Keratinocyte (primary cell): ENCODE measurements around the gene LETMD1. TPM values are rescaled to one million over a fixed set of nuclear protein-coding genes. Genes with fewer than 3 reads are reported as not detected.

Experiments used
- DNase-seq: peaks from one replicate; pipeline ENCODE4 v3.0.0-alpha.2; 2011; ENCODE audit warnings: low read depth, missing footprints, low spot score
- FAIRE-seq: peaks from 2 replicates; lab custom pipeline; 2011; peaks lifted over from hg19 to GRCh38; lab: Jason Lieb, UNC
- H2AFZ ChIP-seq: 2 replicates; pipeline ENCODE4 v1.6.0; 2012; ENCODE audit warnings: low read length, control low read depth, inconsistent platforms; ENCODE audit not compliant: control insufficient read depth
- H3K27ac ChIP-seq: 2 replicates; pipeline ENCODE4 v1.5.1; 2011; ENCODE audit warnings: low read length; ENCODE audit not compliant: control insufficient read depth, insufficient read depth
- H3K27me3 ChIP-seq: 3 replicates; pipeline ENCODE4 v1.6.0; 2011; ENCODE audit warnings: low read length; ENCODE audit not compliant: control insufficient read depth, insufficient read depth; ENCODE audit errors: extremely low read depth
- H3K36me3 ChIP-seq, 2 experiments: 2 replicates in 1 of 2; 3 replicates in 1 of 2; pipeline ENCODE4 v1.5.1; 2011; ENCODE audit warnings: low read length in 2 of 2, mild to moderate bottlenecking in 1 of 2; ENCODE audit not compliant: control insufficient read depth in 2 of 2, insufficient read depth in 2 of 2; ENCODE audit errors: extremely low read depth in 1 of 2
- H3K4me1 ChIP-seq: 3 replicates; pipeline ENCODE4 v1.5.1; 2011; ENCODE audit warnings: low read length; ENCODE audit not compliant: control insufficient read depth, insufficient read depth; ENCODE audit errors: extremely low read depth
- H3K4me2 ChIP-seq: 3 replicates; pipeline ENCODE4 v1.6.0; 2011; ENCODE audit warnings: low read depth, low read length; ENCODE audit not compliant: control insufficient read depth, insufficient read depth; ENCODE audit errors: extremely low read depth
- H3K4me3 ChIP-seq, 3 experiments: fragments of 200-600 bp in 1 of 3; sonication (generic) in 1 of 3; 2 replicates in 2 of 3; 3 replicates in 1 of 3; pipeline ENCODE4 v1.5.1; 2011 to 2016; ENCODE audit warnings: low read length in 3 of 3, mild to moderate bottlenecking in 3 of 3, control low read depth in 2 of 3, inconsistent platforms in 1 of 3, low read depth in 1 of 3, mixed read lengths in 1 of 3, mixed run types in 1 of 3, moderate library complexity in 1 of 3; ENCODE audit not compliant: control insufficient read depth in 2 of 3, insufficient read depth in 2 of 3; ENCODE audit errors: extremely low read depth in 1 of 3
- H3K79me2 ChIP-seq: 2 replicates; pipeline ENCODE4 v1.6.0; 2012; ENCODE audit warnings: low read length; ENCODE audit not compliant: control insufficient read depth, insufficient read depth
- H3K9ac ChIP-seq: 3 replicates; pipeline ENCODE4 v1.6.0; 2011; ENCODE audit warnings: low read length; ENCODE audit not compliant: control insufficient read depth, insufficient read depth; ENCODE audit errors: extremely low read depth
- H3K9me1 ChIP-seq: 3 replicates; pipeline ENCODE4 v1.6.0; 2011; ENCODE audit warnings: low read length; ENCODE audit not compliant: control insufficient read depth, insufficient read depth; ENCODE audit errors: extremely low read depth
- H3K9me3 ChIP-seq: 2 replicates; pipeline ENCODE4 v1.5.1; 2012; ENCODE audit warnings: low read depth, low read length; ENCODE audit not compliant: control insufficient read depth
- H4K20me1 ChIP-seq: 3 replicates; pipeline ENCODE4 v1.6.0; 2011; ENCODE audit warnings: low read length; ENCODE audit not compliant: control insufficient read depth, insufficient read depth; ENCODE audit errors: extremely low read depth
- EZH2 ChIP-seq: IDR thresholded peaks from one replicate; pipeline ENCODE4 v1.6.1; 2012; ENCODE audit warnings: inconsistent platforms, mild to moderate bottlenecking, low read length, moderate library complexity
- dilution Hi-C: fragments of 300-500 bp; cut with MboI; formaldehyde crosslinking; loops from one replicate; pipeline ENCODE4 v1.7.0; 2020; ENCODE audit warnings: low sequenced_read_pairs; ENCODE audit not compliant: extremely low pct_ligation_motif_present
- polyA plus RNA-seq, 5 experiments: library from polyadenylated mRNA; depleted of rRNA in 3 of 5; stranded (reverse) in 3 of 5; stranded (forward) in 1 of 5; unstranded in 1 of 5; fragments of >200 nt; gene quantifications; 1 replicate in 1 of 5; 2 replicates in 3 of 5; 3 replicates in 1 of 5; pipeline versions ENCODE4 v1.2.1 to v1.2.3, GENCODE V29; 2011 to 2012; ENCODE audit warnings: missing spikeins in 2 of 5, low read depth in 1 of 5, low replicate concordance in 1 of 5
- TF ChIP-seq, protein P1 (sequence below), 3 experiments: IDR thresholded peaks in 1 of 3; conservative IDR thresholded peaks in 1 of 3; optimal IDR thresholded peaks in 1 of 3; 2 replicates in 2 of 3; 3 replicates in 1 of 3; pipeline versions ENCODE3 to v1.5.1; 2011; ENCODE audit warnings: low read length in 3 of 3, mild to moderate bottlenecking in 3 of 3, moderate library complexity in 2 of 3, control low read depth in 1 of 3, inconsistent platforms in 1 of 3; ENCODE audit not compliant: insufficient read depth in 2 of 3; ENCODE audit errors: extremely low read depth in 1 of 3

Gene LETMD1
- polyA plus RNA-seq, 1 donor (not counting 4 experiments of a cell fraction or from before 2014, with no cell fraction given): 51.1 TPM

DNA sequence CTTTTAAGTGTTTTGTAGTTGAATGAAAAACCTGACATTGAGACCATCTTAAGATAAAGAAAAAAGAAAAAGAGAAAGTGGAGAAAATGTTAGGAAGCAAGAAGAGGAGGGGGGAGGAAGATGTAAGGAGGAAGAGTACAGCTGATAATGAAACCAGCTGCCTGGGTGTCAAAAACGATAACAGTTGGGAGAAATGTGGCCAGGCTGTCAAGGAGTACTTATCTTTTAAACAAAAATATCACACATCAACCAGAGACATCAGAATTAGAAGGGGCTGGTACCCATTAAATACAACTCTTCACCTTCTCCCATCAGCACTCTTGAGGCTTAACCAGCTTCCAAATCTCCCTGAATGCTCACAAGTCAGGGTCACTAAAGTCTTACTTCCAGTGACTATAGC is 26.4 kb upstream of the LETMD1 start:
- no peak for FAIRE-seq

DNA sequence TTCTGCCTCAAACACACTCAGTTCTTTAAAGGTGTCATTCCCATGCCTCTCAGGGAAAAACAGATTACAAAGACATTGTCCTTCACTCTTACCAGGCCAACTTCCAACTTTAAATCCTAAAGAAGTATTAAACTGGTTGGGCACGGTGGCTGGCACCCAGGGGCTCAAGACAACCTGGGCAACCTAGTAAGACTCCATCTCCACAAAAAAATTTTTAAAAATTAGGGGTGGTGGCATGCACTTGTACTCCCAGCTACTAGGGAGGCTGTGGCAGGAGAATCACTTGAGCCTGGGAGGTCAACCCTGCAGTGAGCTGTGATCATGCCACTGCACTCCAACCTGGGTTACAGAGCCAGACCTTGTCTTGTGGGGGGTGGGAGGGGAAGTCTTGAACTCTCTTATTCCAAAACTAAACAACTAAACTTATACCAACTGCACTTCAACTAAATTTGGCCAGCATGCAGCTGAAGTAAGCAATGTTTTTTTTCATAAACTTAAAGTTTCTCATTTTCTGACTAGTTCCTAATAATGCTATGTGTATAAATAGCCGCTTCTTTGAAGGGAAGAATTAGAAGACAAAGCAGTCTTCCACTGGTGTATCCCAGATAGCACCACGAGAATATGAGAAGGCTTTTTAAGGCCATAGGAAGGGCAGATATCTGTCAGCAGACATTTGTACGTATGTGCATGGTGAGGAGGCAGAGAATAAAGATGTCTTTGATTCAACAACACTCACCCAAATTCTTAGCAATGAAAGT is 24.3 kb upstream of the LETMD1 start:
- Histone ChIP-seq H3K9ac (peak overlapping the region; percentile 90), H3K36me3 (no peaks in the 10 kb centered on the region), H2AFZ (peak overlapping the region; percentile 20), H3K79me2 (peaks cover 55% of the 10 kb centered on the region), H4K20me1 (no peaks in the 10 kb centered on the region), H3K9me1 (no peaks in the 10 kb centered on the region), H3K4me3 (peak overlapping the region; percentile 61 to 81 (median 65)), H3K9me3 (no peaks in the 10 kb centered on the region), H3K4me1 (peaks cover 22% of the 10 kb centered on the region), H3K4me2 (peak overlapping the region; percentile 93), H3K27ac (peak overlapping the region; percentile 75), H3K27me3 (no peaks in the 10 kb centered on the region)
- dilution Hi-C loops: no loop called here
- DNase-seq: no peak
- FAIRE-seq: no peak
- no peak for TF ChIP-seq EZH2
- TF ChIP-seq, protein P1, sequence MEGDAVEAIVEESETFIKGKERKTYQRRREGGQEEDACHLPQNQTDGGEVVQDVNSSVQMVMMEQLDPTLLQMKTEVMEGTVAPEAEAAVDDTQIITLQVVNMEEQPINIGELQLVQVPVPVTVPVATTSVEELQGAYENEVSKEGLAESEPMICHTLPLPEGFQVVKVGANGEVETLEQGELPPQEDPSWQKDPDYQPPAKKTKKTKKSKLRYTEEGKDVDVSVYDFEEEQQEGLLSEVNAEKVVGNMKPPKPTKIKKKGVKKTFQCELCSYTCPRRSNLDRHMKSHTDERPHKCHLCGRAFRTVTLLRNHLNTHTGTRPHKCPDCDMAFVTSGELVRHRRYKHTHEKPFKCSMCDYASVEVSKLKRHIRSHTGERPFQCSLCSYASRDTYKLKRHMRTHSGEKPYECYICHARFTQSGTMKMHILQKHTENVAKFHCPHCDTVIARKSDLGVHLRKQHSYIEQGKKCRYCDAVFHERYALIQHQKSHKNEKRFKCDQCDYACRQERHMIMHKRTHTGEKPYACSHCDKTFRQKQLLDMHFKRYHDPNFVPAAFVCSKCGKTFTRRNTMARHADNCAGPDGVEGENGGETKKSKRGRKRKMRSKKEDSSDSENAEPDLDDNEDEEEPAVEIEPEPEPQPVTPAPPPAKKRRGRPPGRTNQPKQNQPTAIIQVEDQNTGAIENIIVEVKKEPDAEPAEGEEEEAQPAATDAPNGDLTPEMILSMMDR (optimal IDR thresholded peaks at IDR 0.05 in 1 of 3, IDR thresholded peaks at IDR 0.05 in 1 of 3, conservative IDR thresholded peaks at IDR 0.05 in 1 of 3; ENCODE audit: extremely low read depth in 1 of 3, insufficient read depth in 2 of 3, low read length in 3 of 3): no peak

More for the DNA sequence above, 26.4 kb upstream of the LETMD1 start:
- no peaks in the 10 kb centered on the region for H3K9me3 ChIP-seq
- TF ChIP-seq, protein P1 (optimal IDR thresholded peaks at IDR 0.05 in 1 of 3, IDR thresholded peaks at IDR 0.05 in 1 of 3, conservative IDR thresholded peaks at IDR 0.05 in 1 of 3; ENCODE audit: extremely low read depth in 1 of 3, insufficient read depth in 2 of 3, low read length in 3 of 3): no peak
- no peak for TF ChIP-seq EZH2
- H3K27me3 ChIP-seq: no peaks in the 10 kb centered on the region
- H4K20me1 ChIP-seq: no peaks in the 10 kb centered on the region
- H3K36me3 ChIP-seq: no peaks in the 10 kb centered on the region
- H3K9ac ChIP-seq: no peak overlapping the region
- H3K27ac ChIP-seq: no peak overlapping the region
- H3K9me1 ChIP-seq: no peaks in the 10 kb centered on the region
- peaks cover 10% of the 10 kb centered on the region for H3K4me1 ChIP-seq
- H3K4me3 ChIP-seq: no peak overlapping the region
- no peak overlapping the region for H3K4me2 ChIP-seq
- no peak for DNase-seq
- H2AFZ ChIP-seq: no peak overlapping the region
- dilution Hi-C loops: no loop called here
- H3K79me2 ChIP-seq: peaks cover 66% of the 10 kb centered on the region
